ENCODE measurements around the gene KANK4. TPM values are rescaled to one million over a fixed set of nuclear protein-coding genes. Genes with fewer than 3 reads are reported as not detected.

KANK4 gene
- total RNA-seq, 1 donor from 2014 or later: not detected

GRCh38 chr1:62237361-62237760 lies 81.9 kb downstream of the KANK4 start:
- POLR2A ChIA-PET: interaction anchor here (0.7 kb wide), 1 partner anchor 1119 kb away, joined by 4 read pairs; no protein-coding TSS in a partner anchor
- intact Hi-C loops (cut with micrococcal nuclease): no loop called here
- DNase-seq (no peak), ATAC-seq (ENCODE audit: low read depth) (no peak)
- CTCF ChIA-PET: no interaction called here
- Mint-ChIP-seq H3K36me3 (ENCODE audit: low read depth) (no peaks in the 10 kb centered on the region), H3K27ac (no peak overlapping the region), H3K9me3 (no peaks in the 10 kb centered on the region), H3K4me1 (no peaks in the 10 kb centered on the region), H3K27me3 (peaks cover 2% of the 10 kb centered on the region), H3K4me3 (no peak overlapping the region)
- TF ChIP-seq CTCF (IDR thresholded peaks at IDR 0.05): no peak

GRCh38 chr1:62235576-62235975 lies 83.7 kb downstream of the KANK4 start:
- peaks cover 2% of the 10 kb centered on the region for H3K27me3 Mint-ChIP-seq
- no peak overlapping the region for H3K4me3 Mint-ChIP-seq
- ChIA-PET CTCF (no interaction called here), POLR2A (no interaction called here)
- ATAC-seq (ENCODE audit: low read depth): no peak
- no peak for TF ChIP-seq CTCF (IDR thresholded peaks at IDR 0.05)
- H3K36me3 Mint-ChIP-seq (ENCODE audit: low read depth): no peaks in the 10 kb centered on the region
- H3K4me1 Mint-ChIP-seq: no peaks in the 10 kb centered on the region
- no peak for DNase-seq
- intact Hi-C loops (cut with micrococcal nuclease): no loop called here
- H3K9me3 Mint-ChIP-seq: no peaks in the 10 kb centered on the region
- H3K27ac Mint-ChIP-seq: no peak overlapping the region

GRCh38 chr1:62234688-62235087 lies 84.5 kb downstream of the KANK4 start:
- intact Hi-C loops (cut with micrococcal nuclease): no loop called here
- POLR2A ChIA-PET: no interaction called here
- Mint-ChIP-seq H3K4me3 (no peak overlapping the region), H3K36me3 (ENCODE audit: low read depth) (no peaks in the 10 kb centered on the region), H3K27ac (no peak overlapping the region), H3K27me3 (peaks cover 4% of the 10 kb centered on the region), H3K9me3 (no peaks in the 10 kb centered on the region), H3K4me1 (no peaks in the 10 kb centered on the region)
- TF ChIP-seq CTCF (IDR thresholded peaks at IDR 0.05): no peak
- ATAC-seq (ENCODE audit: low read depth) (no peak), DNase-seq (no peak)
- CTCF ChIA-PET: no interaction called here

- Mint-ChIP-seq H3K27me3 (peaks cover 4% of the 10 kb centered on the region), H3K9me3 (no peaks in the 10 kb centered on the region), H3K27ac (no peak overlapping the region), H3K36me3 (ENCODE audit: low read depth) (no peaks in the 10 kb centered on the region), H3K4me3 (no peak overlapping the region), H3K4me1 (no peaks in the 10 kb centered on the region)
- no peak for TF ChIP-seq CTCF (IDR thresholded peaks at IDR 0.05)
- DNase-seq (no peak), ATAC-seq (ENCODE audit: low read depth) (no peak)
- ChIA-PET CTCF (no interaction called here), POLR2A (no interaction called here)
- intact Hi-C loops (cut with micrococcal nuclease): no loop called here
Observed at GRCh38 chr1:62233926-62234450, 85.2 kb downstream of the KANK4 start.

GRCh38 chr1:62232871-62233278 lies 86.4 kb downstream of the KANK4 start:
- ChIA-PET CTCF (no interaction called here), POLR2A (no interaction called here)
- ATAC-seq (ENCODE audit: low read depth) (no peak), DNase-seq (no peak)
- Mint-ChIP-seq H3K27me3 (peaks cover 4% of the 10 kb centered on the region), H3K27ac (no peak overlapping the region), H3K4me1 (no peaks in the 10 kb centered on the region), H3K4me3 (no peak overlapping the region), H3K36me3 (ENCODE audit: low read depth) (no peaks in the 10 kb centered on the region), H3K9me3 (no peaks in the 10 kb centered on the region)
- no peak for TF ChIP-seq CTCF (IDR thresholded peaks at IDR 0.05)
- intact Hi-C loops (cut with micrococcal nuclease): no loop called here
